ENCODE results near the gene ZNF549. TPM values are rescaled to one million over a fixed set of nuclear protein-coding genes. Genes with fewer than 3 reads are reported as not detected.

The ZNF549 gene
- total and polyA plus RNA-seq, 2 of the 13 experiments (the other 11 are each of a cell fraction or from before 2014, with no cell fraction given): 2.8 to 6.4 TPM

GRCh38 chr19:57578487-57579205 is 51.5 kb downstream of the ZNF549 start, which contains the start of gene ZNF416 (continued):
- no peak for TF ChIP-seq ZNF737 (CRISPR knock-in tag; IDR thresholded peaks at IDR 0.05; ENCODE audit: borderline replicate concordance)
- peak; percentile 52; the same call in 1 of the 2 replicates for TF ChIP-seq ZNF768 (CRISPR knock-in tag; IDR thresholded peaks at IDR 0.05)
- no peak; the same call in 1 of the 2 replicates for TF ChIP-seq ZNF333 (CRISPR knock-in tag; IDR thresholded peaks at IDR 0.05; ENCODE audit: borderline replicate concordance)
- TF ChIP-seq KLF9 (CRISPR knock-in tag; IDR thresholded peaks at IDR 0.05; ENCODE audit: low read depth): no peak
- no peak for TF ChIP-seq ZNF780A (CRISPR knock-in tag; IDR thresholded peaks at IDR 0.05)
- TF ChIP-seq ZNF674 (CRISPR knock-in tag; IDR thresholded peaks at IDR 0.05; ENCODE audit: low read depth): no peak
- TF ChIP-seq ZC3H13 (CRISPR knock-in tag; IDR thresholded peaks at IDR 0.05): no peak
- no peak for TF ChIP-seq ZNF10 (CRISPR knock-in tag; IDR thresholded peaks at IDR 0.05; ENCODE audit: borderline replicate concordance, low read depth)
- TF ChIP-seq ZNF557 (CRISPR knock-in tag; IDR thresholded peaks at IDR 0.05): no peak
- no peak for TF ChIP-seq ARNT (IDR thresholded peaks at IDR 0.05)
- 0 out of 2 replicates have a peak, but pooled peaks have one; percentile 26 for TF ChIP-seq E2F2 (CRISPR knock-in tag; IDR thresholded peaks at IDR 0.05; ENCODE audit: borderline replicate concordance)
- no peak for TF ChIP-seq PITX1 (CRISPR knock-in tag; IDR thresholded peaks at IDR 0.05)
- TF ChIP-seq FLYWCH1 (CRISPR knock-in tag; IDR thresholded peaks at IDR 0.05): no peak
- no peak for TF ChIP-seq BRD4 (CRISPR knock-in tag; IDR thresholded peaks at IDR 0.05)
- TF ChIP-seq ZNF75D (CRISPR knock-in tag; IDR thresholded peaks at IDR 0.05; ENCODE audit: borderline replicate concordance): no peak
- TF ChIP-seq IRF1 (CRISPR knock-in tag; IDR thresholded peaks at IDR 0.05; ENCODE audit: low read depth): no peak
- TF ChIP-seq ZNF142 (CRISPR knock-in tag; IDR thresholded peaks at IDR 0.05): no peak
- peak; percentile 18; the same call in 1 of the 2 replicates for TF ChIP-seq FOXP4 (CRISPR knock-in tag; IDR thresholded peaks at IDR 0.05)

All from HepG2 (cell line).